Panc1 (cell line): ENCODE data around the gene OR3A2. TPM values are rescaled to one million over a fixed set of nuclear protein-coding genes. Genes with fewer than 3 reads are reported as not detected.

Experiments
- ATAC-seq: fragments of 200-7000 bp; cut with Tn5 transposase; 2 replicates; pipeline ENCODE4 v1.9.1; 2020; ENCODE audit warnings: mild to moderate bottlenecking, moderate library complexity
- BruUV-seq: library from RNA; stranded (reverse); fragments of 400-500 nt; replicated peaks from 2 replicates; lab custom pipeline; 2021; lab: Mats Ljungman, UMichigan
- CTCF ChIA-PET: fragments of 300-600 bp; sonication (Branson Sonifier 250); formaldehyde crosslinking; loops from one replicate; lab custom pipeline; 2022; ENCODE audit warnings: antibody characterized with exemption; lab: Charles Lee
- POLR2A ChIA-PET: fragments of 300-600 bp; sonication (Branson Sonifier 250); formaldehyde crosslinking; loops from one replicate; lab custom pipeline; 2022; ENCODE audit warnings: antibody characterized with exemption; lab: Charles Lee
- DNase-seq: peaks from one replicate; pipeline ENCODE4 v3.0.0-alpha.2; 2010; ENCODE audit warnings: low read depth, low spot score
- H3K27ac ChIP-seq: 2 replicates; pipeline ENCODE4 v1.5.1; 2011; ENCODE audit warnings: mild to moderate bottlenecking, low read length, inconsistent platforms
- H3K27me3 ChIP-seq: fragments of 200-500 bp; sonication (Bioruptor generic); 2 replicates; pipeline ENCODE4 v1.6.0; 2014; ENCODE audit warnings: low read length, inconsistent platforms; ENCODE audit not compliant: control insufficient read depth, insufficient read depth
- H3K36me3 ChIP-seq: fragments of 200-500 bp; sonication (Bioruptor generic); 2 replicates; pipeline ENCODE4 v1.5.1; 2014; ENCODE audit warnings: inconsistent platforms, mild to moderate bottlenecking, low read length, moderate library complexity; ENCODE audit not compliant: control insufficient read depth, insufficient read depth
- H3K4me1 ChIP-seq: 2 replicates; pipeline ENCODE4 v1.5.1; 2011; ENCODE audit warnings: inconsistent platforms, mild to moderate bottlenecking, low read length, moderate library complexity; ENCODE audit not compliant: control insufficient read depth, insufficient read depth
- H3K4me3 ChIP-seq, 2 experiments: 2 replicates each; pipeline ENCODE4 v1.5.1; 2011 to 2012; ENCODE audit warnings: low read depth in 2 of 2, low read length in 2 of 2, mild to moderate bottlenecking in 2 of 2, inconsistent platforms in 1 of 2, moderate library complexity in 1 of 2
- H3K9me3 ChIP-seq: fragments of 200-500 bp; sonication (Bioruptor generic); 2 replicates; pipeline ENCODE4 v1.5.1; 2014; ENCODE audit warnings: low read depth, mild to moderate bottlenecking, inconsistent platforms, low read length, moderate library complexity; ENCODE audit not compliant: control insufficient read depth, insufficient read depth
- CTCF ChIP-seq: fragments of 450-650 bp; IDR thresholded peaks from 2 replicates; pipeline ENCODE4 v1.5.1; 2017; ENCODE audit warnings: mild to moderate bottlenecking
- POLR2AphosphoS5 ChIP-seq: IDR thresholded peaks from 2 replicates; pipeline ENCODE4 v1.6.1; 2012; ENCODE audit warnings: mild to moderate bottlenecking, low read depth, low read length, moderate library complexity
- REST ChIP-seq, 2 experiments: IDR thresholded peaks; 2 replicates each; pipeline ENCODE4 v1.6.1; 2011 to 2012; ENCODE audit warnings: low read depth in 2 of 2, control low read depth in 1 of 2, low read length in 1 of 2, mild to moderate bottlenecking in 1 of 2, moderate library complexity in 1 of 2; ENCODE audit not compliant: insufficient read depth in 1 of 2
- SIN3A ChIP-seq: IDR thresholded peaks from 2 replicates; pipeline ENCODE4 v1.6.1; 2012; ENCODE audit warnings: low read depth, mild to moderate bottlenecking, low read length, moderate library complexity, borderline replicate concordance; ENCODE audit not compliant: insufficient read depth
- TCF7L2 ChIP-seq: IDR thresholded peaks from 2 replicates; pipeline ENCODE4 v1.6.1; 2011; ENCODE audit warnings: mild to moderate bottlenecking, low read depth, low read length, inconsistent platforms
- in situ Hi-C: cut with HindIII; loops from 2 replicates; pipeline ENCODE4 v1.10.0; 2016; ENCODE audit warnings: low sequenced_read_pairs, low pct_unique_long_range_greater_than_20kb
- intact Hi-C: fragments of 100-400 bp; cut with micrococcal nuclease; formaldehyde crosslinking; loops from one replicate; pipeline ENCODE4 v1.10.0; 2022; ENCODE audit not compliant: unreplicated experiment
- total RNA-seq: library from RNA; stranded (reverse); gene quantifications from one replicate; pipeline ENCODE4 v1.2.1, GENCODE V29; 2021; ENCODE audit not compliant: unreplicated experiment

OR3A2 gene
- total RNA-seq, 1 experiment from 2014 or later, result not detected

DNA sequence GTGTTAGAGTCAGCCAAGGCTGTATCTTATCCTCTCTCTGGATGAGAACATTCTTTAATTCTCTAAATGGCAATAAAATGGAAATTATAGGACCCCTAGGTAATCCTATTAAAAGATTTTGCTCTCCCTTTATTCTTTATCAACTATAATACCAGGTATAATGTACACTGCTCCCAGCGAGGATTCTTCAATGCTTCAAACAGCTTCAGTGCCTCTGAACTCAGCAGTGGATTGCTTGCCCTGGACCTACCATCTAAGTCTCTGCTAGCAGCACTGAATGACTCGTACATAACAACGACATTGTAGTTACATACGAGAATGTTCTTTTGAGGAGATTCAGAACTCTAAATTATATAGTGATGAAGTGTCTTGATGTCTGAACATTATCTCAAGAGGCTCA lies 3.7 kb upstream of the OR3A2 start:
- DNase-seq (no peak), ATAC-seq (no peak)
- Histone ChIP-seq H3K27ac (no peak overlapping the region), H3K4me1 (no peaks in the 10 kb centered on the region), H3K4me3 (no peak overlapping the region), H3K9me3 (0 out of 2 replicates have a peak, but pooled peaks cover 3% of the 10 kb centered on the region), H3K36me3 (no peaks in the 10 kb centered on the region), H3K27me3 (no peaks in the 10 kb centered on the region)
- ChIA-PET POLR2A (interaction anchor here (0.7 kb wide), 1 partner anchor 21 kb away, joined by 3 read pairs; no protein-coding TSS in a partner anchor), CTCF (no interaction called here)
- BruUV-seq, result no TSS peak
- in situ Hi-C loops, result no loop called here
- intact Hi-C loops, result no loop called here
- TF ChIP-seq SIN3A (no peak), CTCF (no peak), POLR2AphosphoS5 (no peak), REST (IDR thresholded peaks at IDR 0.05; ENCODE audit: insufficient read depth in 1 of 2, low read depth in 2 of 2, low read length in 1 of 2) (no peak)

GRCh38 chr17:3381957-3382356 lies 4.2 kb downstream of the OR3A2 start:
- H3K27ac ChIP-seq, result no peak overlapping the region
- TF ChIP-seq SIN3A, result no peak
- TF ChIP-seq CTCF, result no peak
- TF ChIP-seq TCF7L2, result no peak
- no peak for TF ChIP-seq REST (IDR thresholded peaks at IDR 0.05; ENCODE audit: insufficient read depth in 1 of 2, low read depth in 2 of 2, low read length in 1 of 2)
- TF ChIP-seq POLR2AphosphoS5, result no peak
- no peaks in the 10 kb centered on the region for H3K4me1 ChIP-seq
- POLR2A ChIA-PET, result interaction anchor here (0.6 kb wide), 1 partner anchor 254 kb away, joined by 4 read pairs; the partner anchor contains the start of genes CTNS and SHPK
- CTCF ChIA-PET, result no interaction called here
- in situ Hi-C loops, result no loop called here
- no peaks in the 10 kb centered on the region for H3K36me3 ChIP-seq
- peaks cover 9% of the 10 kb centered on the region for H3K27me3 ChIP-seq
- no TSS peak for BruUV-seq
- intact Hi-C loops, result no loop called here
- no peak for ATAC-seq
- no peak for DNase-seq
- no peaks in the 10 kb centered on the region for H3K9me3 ChIP-seq
- H3K4me3 ChIP-seq, result no peak overlapping the region
